ENCODE data around the gene LIPH.

LIPH gene

GRCh38 chr3:185507883-185508282 is 44.5 kb downstream of the LIPH start:
- no peak overlapping the region for H3K27ac ChIP-seq
- TF ChIP-seq CTCF (conservative IDR thresholded peaks at IDR 0.05): no peak

GRCh38 chr3:185504636-185505035 is 47.8 kb downstream of the LIPH start:
- TF ChIP-seq CTCF (conservative IDR thresholded peaks at IDR 0.05): no peak

GRCh38 chr3:185503521-185503920 is 48.9 kb downstream of the LIPH start:
- H3K27ac ChIP-seq: no peak overlapping the region
- no peak for TF ChIP-seq CTCF (conservative IDR thresholded peaks at IDR 0.05)

More at GRCh38 chr3:185504636-185505035, 47.8 kb downstream of the LIPH start:
- no peak overlapping the region for H3K27ac ChIP-seq

- no peak for TF ChIP-seq CTCF (conservative IDR thresholded peaks at IDR 0.05)
- H3K27ac ChIP-seq: no peak overlapping the region
Observed at GRCh38 chr3:185502987-185503386, 49.4 kb downstream of the LIPH start.

GRCh38 chr3:185498503-185499396 is 53.6 kb downstream of the LIPH start, which contains the start of gene TMEM41A:
TMEM41A (minus strand) TSS chr3:185499035; CDS start chr3:185498961, 74 bp downstream.
- TF ChIP-seq CTCF (conservative IDR thresholded peaks at IDR 0.05): 0 out of 2 replicates have a peak, but pooled peaks have one; percentile 4
- H3K27ac ChIP-seq: peak within 1 kb of the TSS; percentile 83

- TF ChIP-seq CTCF (conservative IDR thresholded peaks at IDR 0.05): no peak
- no peak overlapping the region for H3K27ac ChIP-seq
Observed at GRCh38 chr3:185490241-185490640, 62.1 kb downstream of the LIPH start.

GRCh38 chr3:185489462-185489861 is 62.9 kb downstream of the LIPH start:
- TF ChIP-seq CTCF (conservative IDR thresholded peaks at IDR 0.05): no peak
- H3K27ac ChIP-seq: no peak overlapping the region
